ENCODE measurements around the gene TRPC4AP.

The TRPC4AP gene

DNA sequence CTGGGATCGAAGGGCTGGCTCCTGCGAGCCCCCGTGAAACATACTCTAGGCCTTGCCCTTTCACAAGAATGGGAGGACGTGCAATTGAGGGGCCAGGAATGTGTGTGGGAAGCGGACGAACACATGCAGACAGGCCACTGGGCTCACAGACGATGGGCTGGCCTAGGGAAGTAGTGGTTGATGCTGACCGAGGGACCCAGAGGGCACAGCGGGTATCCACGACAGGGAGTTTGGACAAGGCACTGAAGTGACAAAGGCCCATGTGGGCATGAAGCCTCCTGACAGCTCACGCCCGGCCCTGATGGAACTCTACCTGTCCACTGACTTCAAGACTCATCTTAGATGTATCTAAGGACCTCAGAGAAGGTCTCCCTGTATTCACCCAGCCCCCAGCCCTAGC is 84.7 kb downstream of the TRPC4AP start:
- no peak for DNase-seq (ENCODE audit: low read depth)
- H3K4me3 ChIP-seq (ENCODE audit: control insufficient read depth, low read depth, low read length) = no peak overlapping the region
- TF ChIP-seq, protein P1, sequence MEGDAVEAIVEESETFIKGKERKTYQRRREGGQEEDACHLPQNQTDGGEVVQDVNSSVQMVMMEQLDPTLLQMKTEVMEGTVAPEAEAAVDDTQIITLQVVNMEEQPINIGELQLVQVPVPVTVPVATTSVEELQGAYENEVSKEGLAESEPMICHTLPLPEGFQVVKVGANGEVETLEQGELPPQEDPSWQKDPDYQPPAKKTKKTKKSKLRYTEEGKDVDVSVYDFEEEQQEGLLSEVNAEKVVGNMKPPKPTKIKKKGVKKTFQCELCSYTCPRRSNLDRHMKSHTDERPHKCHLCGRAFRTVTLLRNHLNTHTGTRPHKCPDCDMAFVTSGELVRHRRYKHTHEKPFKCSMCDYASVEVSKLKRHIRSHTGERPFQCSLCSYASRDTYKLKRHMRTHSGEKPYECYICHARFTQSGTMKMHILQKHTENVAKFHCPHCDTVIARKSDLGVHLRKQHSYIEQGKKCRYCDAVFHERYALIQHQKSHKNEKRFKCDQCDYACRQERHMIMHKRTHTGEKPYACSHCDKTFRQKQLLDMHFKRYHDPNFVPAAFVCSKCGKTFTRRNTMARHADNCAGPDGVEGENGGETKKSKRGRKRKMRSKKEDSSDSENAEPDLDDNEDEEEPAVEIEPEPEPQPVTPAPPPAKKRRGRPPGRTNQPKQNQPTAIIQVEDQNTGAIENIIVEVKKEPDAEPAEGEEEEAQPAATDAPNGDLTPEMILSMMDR (IDR thresholded peaks at IDR 0.05; ENCODE audit: control insufficient read depth, insufficient read depth, low read depth, low read length, missing control alignments) = no peak

DNA sequence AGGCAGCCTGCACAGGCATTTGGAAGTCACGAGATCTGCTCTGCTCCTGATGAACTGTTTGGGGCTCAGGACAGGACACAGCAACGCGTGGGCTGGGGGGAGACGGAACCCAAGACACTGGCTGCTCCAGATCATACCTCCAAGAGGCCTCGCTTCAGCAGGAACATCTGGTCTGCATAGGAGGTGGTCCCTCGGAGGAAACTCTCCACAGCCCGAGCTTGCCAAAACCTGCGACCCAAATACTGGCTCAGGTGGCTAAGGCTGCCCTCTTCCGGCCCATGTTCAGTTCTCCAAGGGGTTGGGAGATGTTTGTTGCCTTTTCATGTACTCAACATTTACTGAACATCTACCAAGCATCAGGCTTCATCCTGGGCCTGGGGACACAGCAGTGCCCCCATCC is 85.2 kb downstream of the TRPC4AP start:
- DNase-seq (ENCODE audit: low read depth) = no peak
- TF ChIP-seq, protein P1 (IDR thresholded peaks at IDR 0.05; ENCODE audit: control insufficient read depth, insufficient read depth, low read depth, low read length, missing control alignments) = no peak
- H3K4me3 ChIP-seq (ENCODE audit: control insufficient read depth, low read depth, low read length) = no peak overlapping the region

DNA sequence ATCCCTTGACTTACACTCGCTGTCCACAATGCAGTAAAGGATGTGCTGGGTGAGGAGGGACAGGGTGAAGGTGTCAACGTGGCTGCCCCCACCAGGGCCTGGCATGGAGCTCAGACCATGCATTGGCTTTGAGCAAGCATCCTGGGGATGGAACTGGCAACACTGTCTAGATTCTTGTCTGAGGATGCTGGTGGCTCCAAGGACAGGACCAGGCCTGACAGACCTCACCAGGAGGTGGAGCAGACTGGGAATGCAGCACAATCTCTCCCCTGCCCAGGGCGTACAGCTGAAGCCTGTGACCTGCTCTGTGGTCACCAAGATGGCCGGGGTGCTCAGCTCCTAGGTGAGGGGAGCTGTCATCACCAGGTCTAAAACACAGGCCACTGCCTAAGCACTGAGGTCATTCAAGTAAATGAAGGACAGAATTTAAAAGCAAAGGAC is 86.1 kb downstream of the TRPC4AP start:
- no peak for DNase-seq (ENCODE audit: low read depth)
- no peak overlapping the region for H3K4me3 ChIP-seq (ENCODE audit: control insufficient read depth, low read depth, low read length)
- TF ChIP-seq, protein P1 (IDR thresholded peaks at IDR 0.05; ENCODE audit: control insufficient read depth, insufficient read depth, low read depth, low read length, missing control alignments) = no peak

DNA sequence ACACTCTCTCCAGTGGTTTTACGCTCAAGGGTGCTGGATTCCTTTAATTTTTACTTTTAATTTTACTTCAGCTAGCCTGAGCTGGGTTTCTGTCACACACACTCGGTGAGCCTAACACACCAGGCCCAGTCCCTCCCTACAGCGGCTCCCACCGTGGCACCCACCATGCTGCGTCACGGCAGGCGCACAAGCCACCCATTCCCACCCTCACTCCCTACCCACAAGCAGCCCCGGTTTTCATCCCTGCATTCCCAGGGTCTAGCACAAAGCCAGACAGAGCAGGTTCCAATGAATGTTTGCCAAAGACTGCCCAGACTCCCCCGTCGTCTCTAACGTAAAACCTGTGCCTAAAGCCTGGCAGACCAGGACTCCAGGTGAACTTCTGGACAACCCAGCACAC is 86.6 kb downstream of the TRPC4AP start:
- DNase-seq (ENCODE audit: low read depth) = no peak

DNA sequence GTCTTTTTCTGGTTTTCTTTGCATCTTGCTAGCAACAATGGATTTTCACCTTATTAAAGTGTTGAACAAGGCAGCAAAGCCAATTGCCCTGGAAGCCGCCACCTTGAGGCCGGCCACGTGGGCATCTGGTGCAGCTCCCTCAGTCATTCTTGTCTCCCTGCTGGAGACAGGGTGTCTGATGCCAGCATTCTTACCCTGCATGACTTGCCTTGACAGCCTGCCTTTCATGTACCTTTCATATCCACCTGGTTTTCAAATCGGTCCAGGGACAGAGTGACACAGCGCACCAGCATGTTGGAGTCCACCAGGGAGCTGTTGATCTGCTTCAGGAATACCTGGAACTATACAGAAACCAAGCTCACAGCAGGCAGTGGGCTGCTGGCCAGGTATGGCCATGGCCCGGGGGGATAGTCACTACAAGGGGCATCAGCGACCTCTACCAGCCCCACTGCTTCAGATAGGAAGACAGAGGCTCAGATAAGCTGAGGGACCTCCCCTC is 87.1 kb downstream of the TRPC4AP start:
- no peak for DNase-seq (ENCODE audit: low read depth)
- H3K4me3 ChIP-seq (ENCODE audit: control insufficient read depth, low read depth, low read length) = no peak overlapping the region
- TF ChIP-seq, protein P1 (IDR thresholded peaks at IDR 0.05; ENCODE audit: control insufficient read depth, insufficient read depth, low read depth, low read length, missing control alignments) = no peak

More for the DNA sequence above, 86.6 kb downstream of the TRPC4AP start:
- H3K4me3 ChIP-seq (ENCODE audit: control insufficient read depth, low read depth, low read length) = no peak overlapping the region
- TF ChIP-seq, protein P1 (IDR thresholded peaks at IDR 0.05; ENCODE audit: control insufficient read depth, insufficient read depth, low read depth, low read length, missing control alignments) = no peak

DNA sequence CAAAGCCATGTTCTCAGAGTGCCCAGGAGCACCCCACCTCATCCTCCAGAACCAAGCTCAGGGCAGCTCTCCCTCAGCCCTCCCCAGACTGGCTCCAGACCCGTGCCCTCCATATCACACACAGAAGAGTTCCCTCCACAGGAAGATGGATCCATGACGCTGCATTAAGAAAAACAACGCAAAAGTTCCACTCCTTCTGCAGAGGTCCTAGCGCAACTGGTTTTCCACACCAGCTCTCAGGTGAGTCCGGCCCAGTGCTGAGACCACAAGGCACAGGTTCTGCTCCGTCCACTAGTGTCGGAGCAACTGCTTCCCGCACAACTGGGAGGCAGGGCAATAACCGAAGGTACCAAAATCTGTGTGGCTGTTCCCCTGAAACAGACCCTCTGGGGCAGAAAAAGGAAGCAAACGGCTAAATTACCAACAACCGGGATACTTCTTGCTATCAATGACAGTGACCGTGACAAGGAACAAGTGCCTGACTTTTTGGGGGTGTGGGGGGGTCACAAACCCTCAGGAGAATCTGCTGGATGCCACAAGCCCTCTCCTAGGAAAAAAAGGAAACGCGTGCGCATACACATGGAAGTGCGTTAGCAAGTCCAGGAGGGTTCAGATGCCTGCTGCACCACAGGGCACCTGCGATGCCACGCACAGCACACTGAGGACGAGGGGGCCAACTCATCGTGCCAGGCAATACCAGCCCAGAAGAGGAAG is 87.7 kb downstream of the TRPC4AP start:
- DNase-seq (ENCODE audit: low read depth) = no peak
- TF ChIP-seq, protein P1 (IDR thresholded peaks at IDR 0.05; ENCODE audit: control insufficient read depth, insufficient read depth, low read depth, low read length, missing control alignments) = no peak
- no peak overlapping the region for H3K4me3 ChIP-seq (ENCODE audit: control insufficient read depth, low read depth, low read length)
